ENCODE measurements around the gene IFNA5.

IFNA5 gene

GRCh38 chr9:21305213-21305612, at the start of gene IFNA5:
Gene IFNA5 (minus strand): TSS chr9:21305313. CDS start chr9:21305256, 57 bp downstream.
- no peak for DNase-seq

GRCh38 chr9:21350787-21351186, 45.7 kb upstream of the IFNA5 start, which contains the start of gene IFNA6:
Gene IFNA6 (minus strand): TSS chr9:21350887. CDS start chr9:21350887, 0 bp downstream.
- no peak for DNase-seq

GRCh38 chr9:21348430-21348970, 43.4 kb upstream of the IFNA5 start:
- no peak for DNase-seq

- no peak for DNase-seq
Measured at GRCh38 chr9:21340735-21341134, 35.6 kb upstream of the IFNA5 start.

- no peak for DNase-seq
Measured at GRCh38 chr9:21336457-21336856, 31.3 kb upstream of the IFNA5 start.

GRCh38 chr9:21334701-21335632, 29.9 kb upstream of the IFNA5 start, which contains the start of gene KLHL9:
Gene KLHL9 (minus strand): TSS chr9:21335404. CDS start chr9:21334859, 545 bp downstream.
- DNase-seq = peak; percentile 76 to 81

GRCh38 chr9:21333226-21333625, 28.1 kb upstream of the IFNA5 start:
- DNase-seq = no peak

GRCh38 chr9:21331676-21332402, 26.7 kb upstream of the IFNA5 start:
- no peak for DNase-seq

GRCh38 chr9:21326526-21327139, 21.5 kb upstream of the IFNA5 start:
- DNase-seq = no peak

GRCh38 chr9:21324047-21324446, 18.9 kb upstream of the IFNA5 start:
- no peak for DNase-seq

GRCh38 chr9:21322911-21323461, 17.9 kb upstream of the IFNA5 start:
- no peak for DNase-seq

GRCh38 chr9:21320465-21320864, 15.4 kb upstream of the IFNA5 start:
- DNase-seq = no peak

- DNase-seq = peak in 1 of 2 experiments; percentile 5
Measured at GRCh38 chr9:21317956-21318923, 13.1 kb upstream of the IFNA5 start.

GRCh38 chr9:21316860-21317259, 11.7 kb upstream of the IFNA5 start:
- DNase-seq = no peak

- DNase-seq = no peak
Measured at GRCh38 chr9:21316032-21316842, 11.1 kb upstream of the IFNA5 start.

- DNase-seq = no peak
Measured at GRCh38 chr9:21314152-21314551, 9.0 kb upstream of the IFNA5 start.

GRCh38 chr9:21311889-21312288, 6.8 kb upstream of the IFNA5 start:
- no peak for DNase-seq

- no peak for DNase-seq
Measured at GRCh38 chr9:21295992-21296391, 9.1 kb downstream of the IFNA5 start.

- DNase-seq = no peak
Measured at GRCh38 chr9:21294904-21295538, 10.1 kb downstream of the IFNA5 start.

- DNase-seq = no peak
Measured at GRCh38 chr9:21294364-21294774, 10.7 kb downstream of the IFNA5 start.

All from NCI-H187 (cell line).